NK-92 (cell line): ENCODE measurements around the gene BMF.
"Not testable (repeated sequence)": the region's sequence is repeated elsewhere in the genome, so short reads cannot be mapped to it uniquely, and the experiment has no call there.

Experiments used
- DNase-seq: peaks from one replicate; lab custom pipeline; 2025; ENCODE audit not compliant: unreplicated experiment; lab: John Stamatoyannopoulos, UW

The BMF gene

GRCh38 chr15:40108855-40109735 lies at the start of gene BMF:
TSS of gene BMF (minus strand) at chr15:40108879. CDS start at chr15:40106086, 2,793 bp downstream.
- DNase-seq: peak; percentile 50

DNA sequence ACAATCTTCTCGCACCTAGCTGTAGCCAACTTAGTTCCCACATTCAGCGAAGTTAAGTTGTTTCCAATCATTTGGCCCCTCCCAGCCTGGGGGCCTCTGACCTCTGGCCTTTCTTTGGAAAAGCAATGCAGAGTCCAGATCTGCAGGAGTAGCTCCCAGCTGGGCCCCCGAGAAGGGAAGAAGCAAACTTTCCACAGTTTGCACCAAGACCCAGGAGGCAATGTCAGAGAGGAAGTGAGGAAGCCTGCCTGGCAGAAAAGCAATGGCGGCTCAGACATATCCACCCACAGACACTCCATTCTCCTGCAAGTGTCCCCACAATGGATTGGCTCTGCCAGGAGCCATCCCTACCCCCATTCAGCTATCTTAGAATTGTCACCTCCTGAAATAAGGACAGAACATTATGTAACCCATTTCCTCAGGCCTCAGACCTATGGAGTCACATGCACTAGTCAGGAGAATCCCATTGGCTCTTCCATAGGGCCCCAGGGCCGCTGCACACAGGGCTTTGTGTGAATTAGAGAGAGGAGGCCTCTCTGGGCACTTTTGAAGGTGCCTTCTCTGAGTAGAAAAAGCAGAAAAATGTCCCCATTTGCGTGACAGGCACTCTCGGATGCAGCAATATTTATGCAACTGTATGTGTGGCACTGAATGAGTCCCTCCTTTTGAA lies 49.2 kb upstream of the BMF start:
- no peak for DNase-seq

DNA sequence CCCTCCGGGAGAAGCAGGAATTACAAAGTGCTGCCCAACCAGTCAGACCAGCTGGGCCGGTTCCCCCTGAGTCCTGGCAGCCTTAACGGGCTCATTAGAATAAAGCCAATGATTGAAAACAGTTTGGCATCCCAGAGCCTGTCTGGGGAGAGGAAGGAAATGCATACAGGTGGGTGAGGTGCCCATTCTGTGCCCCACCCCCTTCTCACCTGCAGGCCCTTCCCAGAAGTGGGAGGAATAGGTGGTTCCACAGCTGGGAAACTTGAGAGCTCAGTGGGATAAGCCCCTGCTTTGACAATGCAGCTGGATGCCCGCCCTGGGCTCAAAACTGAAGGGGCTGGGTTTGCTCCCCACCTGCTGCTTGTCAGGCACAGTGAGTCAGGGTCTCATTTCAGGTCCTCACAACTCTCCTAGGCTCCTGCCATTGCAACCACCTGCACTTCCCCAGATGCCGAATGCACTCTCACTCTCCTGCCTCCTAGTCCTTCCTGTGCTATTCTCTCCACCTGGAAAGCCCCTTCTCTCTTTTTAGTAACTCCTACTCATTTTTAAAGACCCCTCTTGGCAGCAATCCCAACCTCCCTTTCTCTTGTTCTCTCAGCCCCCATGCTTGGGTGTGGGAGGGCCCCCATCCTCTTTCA lies 46.7 kb upstream of the BMF start:
- no peak for DNase-seq

GRCh38 chr15:40154821-40155220 lies 46.1 kb upstream of the BMF start:
- not testable (repeated sequence) for DNase-seq

- no peak for DNase-seq
Measured at GRCh38 chr15:40151991-40152390, 43.3 kb upstream of the BMF start.

DNA sequence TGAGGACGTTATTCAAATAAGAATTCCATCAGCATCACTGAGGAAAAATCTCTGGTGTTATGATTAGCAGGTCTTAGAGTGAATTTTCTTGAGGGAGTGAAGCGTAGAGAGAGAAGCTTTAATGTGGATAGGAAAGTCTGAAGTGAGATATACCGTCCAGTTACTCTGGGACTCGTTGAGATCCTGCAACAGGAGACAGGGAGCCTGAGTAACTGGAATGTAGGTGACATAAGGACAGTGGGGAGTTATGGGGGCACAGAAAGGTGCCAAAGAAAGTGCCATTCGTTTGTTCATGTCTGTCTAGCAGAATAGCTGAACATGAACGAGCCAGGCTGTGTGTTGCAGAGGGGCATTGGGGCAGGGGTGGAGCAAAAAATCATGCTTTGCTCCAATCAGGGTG lies 42.8 kb upstream of the BMF start:
- no peak for DNase-seq

DNA sequence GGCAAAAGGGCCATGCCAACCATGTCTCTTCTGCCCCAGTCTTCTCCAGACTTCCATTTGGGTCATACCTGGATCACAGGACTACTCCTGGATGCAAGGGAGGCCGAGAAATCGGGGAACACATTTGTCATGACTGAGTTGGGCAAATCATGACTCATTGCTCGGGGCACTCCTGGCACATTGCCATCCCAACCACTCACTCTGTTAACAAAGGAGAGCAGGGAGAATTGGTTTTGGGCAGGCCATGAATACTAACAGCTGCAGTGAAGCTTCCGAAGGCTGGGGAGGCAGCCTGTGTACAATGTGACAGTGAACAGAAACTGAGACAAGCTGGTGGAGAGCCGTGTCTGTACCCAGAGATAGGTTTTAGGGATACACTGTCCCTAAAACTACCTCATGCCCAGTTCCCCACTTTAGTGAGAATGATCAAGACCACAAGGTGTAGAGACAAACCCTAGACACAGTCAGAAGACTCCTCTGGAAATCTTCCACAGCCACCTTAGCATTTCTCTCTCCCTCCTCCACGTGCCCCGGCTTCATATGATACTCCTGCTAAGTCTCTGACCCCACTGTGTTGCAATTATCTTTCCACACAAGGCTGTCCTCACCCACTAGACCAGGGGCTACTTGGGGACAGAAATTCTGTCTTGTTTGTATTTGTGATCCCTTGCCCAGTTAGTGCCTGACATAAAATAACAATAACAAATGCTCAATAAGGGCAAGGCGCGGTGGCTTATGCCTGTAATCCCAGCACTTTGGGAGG lies 41.7 kb upstream of the BMF start:
- no peak for DNase-seq

DNA sequence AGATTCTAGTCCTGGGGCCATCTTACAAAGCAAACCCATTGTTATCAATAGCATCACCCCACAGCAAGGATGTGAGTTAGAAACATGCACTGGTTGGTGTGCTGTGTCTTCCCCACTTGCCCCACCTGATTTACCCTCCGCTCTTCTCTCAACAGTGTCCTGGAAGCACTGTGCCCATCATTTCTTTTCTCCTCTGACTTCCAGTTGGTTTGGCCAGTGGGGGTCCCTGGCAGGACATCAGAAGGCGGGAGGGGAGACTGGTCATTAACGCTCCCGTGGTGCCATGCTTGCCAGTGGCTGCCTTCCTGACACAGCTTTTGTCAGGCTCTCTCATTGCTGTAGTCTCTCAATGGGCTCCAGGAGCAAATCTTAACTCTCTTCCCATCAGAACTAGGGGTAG lies 40.7 kb upstream of the BMF start:
- DNase-seq: no peak

DNA sequence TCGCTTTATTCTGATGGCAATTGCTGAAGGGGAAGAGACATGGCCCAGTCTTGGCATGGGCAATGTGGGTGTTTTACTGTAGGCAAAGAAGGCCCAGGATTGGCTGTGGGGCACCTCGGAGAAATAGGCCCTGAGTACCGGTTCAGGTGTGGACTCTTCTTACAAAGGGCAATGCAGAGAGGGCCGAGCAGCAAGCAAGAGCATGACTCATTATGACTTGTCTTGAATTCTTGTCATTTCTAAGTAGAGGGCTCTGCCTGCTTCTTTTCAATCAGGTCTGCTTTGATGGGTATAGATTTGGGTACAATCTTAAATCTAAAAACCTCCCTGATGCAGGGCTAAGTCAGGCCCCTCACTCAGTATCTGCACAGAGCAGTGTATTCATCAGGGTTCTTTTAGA lies 37.4 kb upstream of the BMF start:
- no peak for DNase-seq

- DNase-seq: no peak
Measured at GRCh38 chr15:40142428-40142827, 33.7 kb upstream of the BMF start.

DNA sequence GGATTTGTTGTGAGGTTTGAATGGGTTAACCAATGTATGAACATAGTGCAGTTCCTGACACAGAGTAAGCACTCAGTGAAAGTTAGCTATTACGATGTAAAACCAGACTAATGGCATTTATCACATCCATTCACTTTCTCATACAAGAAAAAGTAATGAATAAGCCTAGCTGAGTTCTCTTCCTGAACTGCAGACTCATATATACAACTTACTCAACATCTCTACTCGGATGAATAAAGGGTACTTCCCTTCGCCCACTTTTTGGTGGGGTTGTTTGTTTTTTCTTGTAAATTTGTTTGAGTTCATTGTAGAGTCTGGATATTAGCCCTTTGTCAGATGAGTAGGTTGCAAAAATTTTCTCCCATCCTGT lies 29.5 kb upstream of the BMF start:
- not testable (repeated sequence) for DNase-seq

GRCh38 chr15:40137303-40138200 lies 28.9 kb upstream of the BMF start:
- no peak for DNase-seq

DNA sequence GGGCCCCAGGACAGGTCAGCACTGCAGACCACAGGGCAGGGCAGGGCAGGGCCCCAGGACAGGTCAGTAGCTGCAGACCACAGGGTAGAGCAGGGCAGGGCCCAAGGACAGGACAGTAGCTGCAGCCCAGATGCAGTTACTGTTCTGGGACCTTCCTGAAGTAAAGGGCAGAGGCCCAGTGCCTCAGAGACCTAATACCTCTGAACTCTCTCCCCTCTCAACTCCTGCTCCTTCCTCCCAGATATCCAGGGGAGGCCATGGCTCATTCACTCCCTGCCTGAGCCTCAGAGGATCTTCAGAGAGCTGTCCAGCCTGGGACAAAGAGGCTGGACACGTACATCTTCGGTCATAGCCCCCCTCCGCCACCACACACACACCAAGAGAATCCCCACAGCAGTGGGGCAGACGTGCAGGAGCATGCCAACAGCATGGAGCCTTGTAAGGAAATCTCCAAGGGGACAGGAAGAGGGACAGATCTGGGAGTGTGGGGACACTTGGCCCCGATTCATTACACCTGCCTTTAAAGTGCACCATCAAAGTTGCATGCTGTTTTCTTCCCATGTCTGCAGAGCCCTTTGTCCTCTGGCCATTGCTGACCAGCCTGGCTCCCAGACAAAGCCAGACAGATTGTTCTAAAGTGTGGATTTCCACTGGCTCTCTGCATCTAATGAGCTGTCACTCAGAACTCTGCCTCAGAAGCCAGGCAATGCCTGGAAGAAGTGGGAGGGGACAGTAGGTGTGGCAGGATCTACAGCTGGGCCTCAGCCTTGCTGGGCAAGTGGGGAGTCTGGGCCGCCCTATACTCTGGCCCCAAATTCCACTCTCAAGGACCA lies 28.0 kb upstream of the BMF start:
- no peak for DNase-seq

DNA sequence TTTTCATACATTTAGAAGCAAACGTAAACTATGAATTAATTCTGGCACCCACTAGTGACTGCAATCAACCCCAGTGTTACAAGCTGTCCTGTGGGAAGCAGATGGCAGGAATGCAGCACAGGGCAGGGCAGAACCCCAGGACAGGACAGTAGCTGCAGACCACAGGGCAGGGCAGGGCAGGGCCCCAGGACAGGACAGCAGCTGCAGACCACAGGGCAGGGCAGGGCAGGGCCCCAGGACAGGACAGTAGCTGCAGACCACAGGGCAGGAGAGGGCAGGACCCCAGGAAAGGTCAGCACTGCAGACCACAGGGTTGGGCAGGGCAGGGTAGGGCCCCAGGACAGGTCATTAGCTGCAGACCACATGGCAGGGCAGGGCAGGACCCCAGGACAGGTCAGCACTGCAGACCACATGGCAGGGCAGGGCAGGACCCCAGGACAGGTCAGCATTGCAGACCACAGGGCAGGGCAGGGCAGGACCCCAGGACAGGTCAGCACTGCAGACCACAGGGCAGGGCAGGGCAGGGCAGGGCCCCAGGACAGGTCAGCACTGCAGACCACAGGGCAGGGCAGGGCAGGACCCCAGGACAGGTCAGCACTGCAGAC lies 27.3 kb upstream of the BMF start:
- not testable (repeated sequence) for DNase-seq

GRCh38 chr15:40134885-40135284 lies 26.2 kb upstream of the BMF start:
- no peak for DNase-seq

- no peak for DNase-seq
Measured at GRCh38 chr15:40133544-40133943, 24.9 kb upstream of the BMF start.

DNA sequence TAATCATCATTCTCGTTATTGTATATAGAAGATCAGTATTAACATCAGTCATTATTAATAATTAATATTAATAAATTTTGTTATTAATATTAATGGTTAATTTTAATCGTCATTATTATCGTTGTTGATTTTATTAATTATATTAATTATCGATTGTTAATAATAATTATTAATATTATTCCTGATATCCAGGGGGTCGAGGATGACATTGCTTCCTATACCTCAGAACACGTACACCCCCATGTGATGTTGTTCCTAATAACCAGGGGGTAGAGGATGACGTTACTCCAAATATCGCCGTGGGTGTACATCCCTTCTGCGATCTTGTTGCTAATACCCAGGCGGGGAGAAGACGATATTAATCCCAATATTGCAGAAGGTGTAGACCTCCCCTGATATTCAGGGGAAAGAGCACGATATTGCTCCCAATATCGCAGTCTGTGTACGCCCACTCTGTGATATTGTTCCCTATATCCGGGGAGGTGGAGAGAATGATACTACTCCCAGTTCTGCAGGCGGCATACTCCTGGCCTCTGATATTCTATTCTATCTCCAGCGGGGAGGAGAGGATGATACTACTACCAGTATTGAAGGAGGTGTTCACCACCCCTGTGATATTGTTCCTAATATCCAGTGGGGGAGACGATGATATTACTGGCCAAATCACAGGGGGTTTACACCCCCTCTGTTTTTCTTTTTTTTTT lies 22.3 kb upstream of the BMF start:
- no peak for DNase-seq

- DNase-seq: no peak
Measured at GRCh38 chr15:40130118-40130517, 21.4 kb upstream of the BMF start.
